ENCODE data around the gene TMEM63B.

GRCh38 chr6:44180406-44180805 lies 53.1 kb downstream of the TMEM63B start:
- TF ChIP-seq POLR2A (IDR thresholded peaks at IDR 0.05; ENCODE audit: low read length) (no peak), GATA1 (IDR thresholded peaks at IDR 0.05; ENCODE audit: low read depth, low read length) (no peak)
